Fibroblast of skin of left biceps (primary cell): ENCODE data around the gene TMEM272.

Experiments
- DNase-seq, 2 experiments: peaks; one replicate each; pipeline ENCODE4 v3.0.0-alpha.2; 2013; ENCODE audit warnings: low read depth in 2 of 2

TMEM272 gene

GRCh38 chr13:51844862-51845573 is at the start of gene TMEM272:
TSS of gene TMEM272 (minus strand) at chr13:51845177. CDS start at chr13:51838530, 6,647 bp downstream.
- no peak for DNase-seq

- no peak for DNase-seq
Measured at GRCh38 chr13:51894239-51894638, 49.3 kb upstream of the TMEM272 start.

- no peak for DNase-seq
Measured at GRCh38 chr13:51892657-51893056, 47.7 kb upstream of the TMEM272 start.

- no peak for DNase-seq
Measured at GRCh38 chr13:51887468-51887867, 42.5 kb upstream of the TMEM272 start.

- DNase-seq: no peak
Measured at GRCh38 chr13:51885651-51886050, 40.7 kb upstream of the TMEM272 start.

DNA sequence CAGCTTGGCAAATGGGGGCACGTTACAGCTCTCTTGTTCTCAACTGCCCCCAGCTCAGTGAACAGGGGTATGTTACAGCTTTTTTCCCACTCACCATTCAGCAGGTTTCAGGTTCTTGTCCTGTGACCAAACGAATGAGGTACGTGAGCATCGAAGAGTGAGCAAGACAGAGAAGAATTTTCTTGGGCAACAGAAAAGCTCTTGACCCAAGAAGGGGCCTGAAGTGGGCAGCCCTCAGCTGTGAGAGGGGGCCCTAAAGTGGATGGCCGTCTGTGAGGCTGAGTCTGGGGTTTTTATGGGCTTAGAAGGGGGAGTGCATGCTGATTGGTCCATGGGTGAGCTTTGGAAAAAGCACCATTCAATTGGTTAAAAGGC is 38.2 kb upstream of the TMEM272 start:
- DNase-seq: no peak

DNA sequence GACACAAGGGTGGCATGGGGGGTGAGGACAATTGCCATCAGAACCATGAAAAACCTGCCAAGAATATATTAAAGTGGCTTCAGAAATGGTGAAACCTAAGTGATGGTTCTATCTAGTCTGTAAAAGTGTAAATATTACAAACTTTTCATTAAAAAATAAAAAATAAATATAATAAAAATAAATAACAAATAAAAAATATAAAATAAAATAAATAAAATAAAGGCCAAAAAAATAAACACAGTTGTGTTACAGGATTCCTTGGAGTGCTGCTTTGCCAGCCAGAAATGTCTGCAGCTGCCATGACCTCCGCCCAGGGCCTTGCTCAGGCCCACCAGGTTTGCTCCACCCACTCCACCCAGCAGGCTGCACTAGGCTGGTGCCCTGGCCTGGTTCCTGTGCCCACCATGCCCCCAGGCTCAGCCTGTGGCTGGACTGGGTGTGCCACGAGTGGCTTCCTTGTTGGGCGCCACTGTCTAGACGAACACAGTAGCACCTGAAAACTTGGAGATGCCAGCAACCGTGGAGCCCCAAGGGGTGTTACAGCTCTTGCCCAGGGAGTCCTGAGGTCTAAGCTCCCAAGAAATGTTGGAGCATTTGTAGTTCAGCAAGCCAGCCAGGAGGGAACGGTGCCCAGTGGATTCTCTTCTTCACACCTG is 37.7 kb upstream of the TMEM272 start:
- no peak for DNase-seq

DNA sequence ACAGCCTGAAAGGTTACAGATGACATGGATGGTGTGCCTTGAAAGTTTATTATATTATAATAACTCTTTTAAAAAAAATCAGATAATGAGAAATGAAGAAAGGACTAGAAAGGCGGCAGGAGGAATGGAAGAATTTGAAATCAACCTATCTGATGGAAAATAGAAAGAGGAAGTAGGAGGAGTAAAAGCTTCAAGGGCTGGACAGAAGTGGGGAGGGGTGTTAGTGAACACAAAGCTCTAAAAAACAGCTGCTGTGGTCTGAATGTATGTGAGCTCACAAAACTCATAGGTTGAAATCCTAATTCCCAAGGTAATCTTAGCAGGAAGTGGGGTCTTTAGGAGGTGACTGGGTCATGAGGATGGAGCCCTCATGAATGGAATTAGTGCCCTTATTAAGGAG is 36.3 kb upstream of the TMEM272 start:
- DNase-seq: no peak

DNA sequence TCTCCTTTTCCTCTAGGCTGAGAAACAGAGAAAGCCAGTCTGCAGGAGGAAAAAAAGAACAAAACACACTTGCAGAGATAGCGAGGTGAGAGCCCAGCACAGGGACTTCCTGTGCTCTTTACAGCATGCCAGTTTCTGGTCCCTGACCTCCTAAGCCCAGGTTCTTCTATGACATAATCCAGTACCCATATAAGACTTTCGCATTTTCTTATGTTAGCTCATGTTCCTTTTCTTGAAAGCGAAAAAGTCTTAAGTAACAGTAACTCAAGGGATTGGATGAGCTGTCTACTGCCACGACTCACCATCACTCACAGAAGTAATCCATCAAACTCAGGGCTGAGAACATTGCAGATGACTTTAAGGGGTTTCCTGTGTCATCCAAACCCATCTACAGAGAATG is 34.2 kb upstream of the TMEM272 start:
- no peak for DNase-seq

- no peak for DNase-seq
Measured at GRCh38 chr13:51874651-51875050, 29.7 kb upstream of the TMEM272 start.

DNA sequence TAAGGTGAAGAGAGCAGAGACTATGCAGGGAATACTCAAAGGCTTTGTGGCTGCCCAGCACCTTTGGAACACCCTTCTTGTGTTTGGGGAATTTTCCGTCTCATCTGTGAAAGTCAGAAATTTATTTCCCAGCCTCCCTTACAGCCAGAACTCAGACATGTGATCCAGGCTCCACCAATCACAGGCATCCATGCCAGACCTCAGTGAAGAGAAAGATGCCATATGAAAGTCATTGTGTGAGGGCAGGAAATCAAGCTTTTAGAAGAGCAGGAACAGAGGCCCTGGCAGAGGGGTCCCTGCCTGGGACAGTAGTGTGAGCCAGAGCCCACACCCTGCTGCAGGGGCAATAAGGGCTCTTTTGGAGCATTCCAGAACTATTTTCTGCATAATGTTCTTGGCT is 28.9 kb upstream of the TMEM272 start:
- no peak for DNase-seq

DNA sequence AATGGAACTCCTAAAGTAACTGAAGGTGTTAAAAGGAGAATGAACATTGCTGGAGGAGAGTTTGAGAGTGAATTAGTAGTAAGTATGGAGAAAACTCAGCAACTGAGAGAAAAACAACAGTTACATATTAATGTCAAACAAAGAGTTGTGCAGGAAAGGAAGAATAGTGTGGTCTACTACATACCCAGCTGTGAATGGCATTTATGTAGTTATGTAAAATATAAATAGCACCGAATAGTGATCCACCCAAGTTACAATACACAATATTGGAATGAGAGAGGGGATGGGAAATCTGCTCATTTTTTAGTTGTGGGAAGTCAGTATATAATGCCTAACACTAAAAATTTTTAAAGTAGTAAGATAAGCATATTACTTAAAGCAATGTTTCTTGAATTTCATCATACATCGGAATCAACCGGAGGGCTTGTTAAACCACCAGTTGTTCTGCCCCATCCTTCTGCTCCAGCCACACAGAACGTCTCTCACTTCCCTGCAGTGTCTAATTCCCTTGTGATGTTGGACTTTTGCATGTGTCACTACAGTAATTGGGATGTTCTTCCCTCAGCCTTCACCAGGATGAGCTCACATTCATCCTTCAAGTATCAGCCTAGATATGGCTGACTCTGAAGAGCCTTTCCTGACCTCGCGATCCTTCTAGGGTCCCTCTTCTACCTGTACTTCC is 28.3 kb upstream of the TMEM272 start:
- no peak for DNase-seq

DNA sequence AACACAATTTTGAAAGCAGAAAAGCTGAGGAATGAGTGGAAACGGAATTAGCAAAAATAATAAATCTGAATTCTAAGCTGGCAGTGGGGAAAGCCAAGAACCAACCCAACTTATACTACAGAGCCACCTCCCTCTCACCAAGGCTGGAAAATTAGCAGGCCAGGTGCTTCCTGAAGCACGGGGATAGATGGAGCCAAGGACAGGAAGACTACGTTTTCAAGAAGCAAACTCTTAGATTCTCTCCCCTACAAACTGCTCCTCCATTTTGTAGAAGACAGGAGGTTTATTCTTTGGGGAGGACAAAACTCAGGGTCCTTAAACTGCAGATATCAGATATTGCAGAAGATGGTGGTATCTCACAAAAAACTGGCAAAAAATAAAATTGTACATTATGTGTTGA is 25.6 kb upstream of the TMEM272 start:
- DNase-seq: no peak

DNA sequence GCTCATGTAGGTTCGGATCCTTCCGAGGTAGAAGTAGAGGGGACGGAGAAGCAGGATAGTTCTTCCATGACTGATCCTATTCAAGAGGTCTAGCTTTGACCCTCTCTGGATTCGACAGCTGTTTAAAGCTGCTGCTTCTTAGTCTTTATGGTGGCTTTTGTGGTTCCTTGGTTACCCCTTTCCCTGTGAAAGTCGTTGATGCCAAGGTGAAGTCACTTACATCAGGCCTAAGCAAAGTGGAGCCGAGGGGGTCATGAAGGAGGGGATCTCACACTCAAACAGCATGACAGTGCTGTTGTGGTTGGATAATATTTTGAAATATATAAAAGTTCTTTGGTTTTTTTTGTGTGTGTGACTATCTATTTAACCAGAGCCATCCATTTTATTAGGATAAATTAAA is 24.9 kb upstream of the TMEM272 start:
- DNase-seq: no peak

DNA sequence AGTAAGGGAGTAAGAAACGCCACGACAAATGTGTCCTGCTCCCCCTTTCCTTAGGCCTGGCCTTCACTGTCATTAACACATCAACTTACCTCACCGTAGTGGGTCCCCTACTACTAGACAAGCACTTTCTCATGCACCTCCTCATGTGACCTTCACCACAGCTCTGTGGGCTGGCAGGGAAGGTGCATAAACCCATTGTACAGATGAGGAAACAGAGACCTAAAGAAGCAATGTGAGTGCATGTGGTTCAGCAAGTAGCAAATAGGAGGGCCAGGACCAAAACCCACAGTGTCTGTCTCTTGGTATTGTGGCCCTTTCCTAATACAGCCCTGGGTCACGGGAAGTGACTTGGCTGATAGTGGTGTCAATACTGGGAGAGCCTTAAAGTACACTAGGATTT is 22.1 kb upstream of the TMEM272 start:
- DNase-seq: no peak

- no peak for DNase-seq
Measured at GRCh38 chr13:51865838-51866237, 20.9 kb upstream of the TMEM272 start.

DNA sequence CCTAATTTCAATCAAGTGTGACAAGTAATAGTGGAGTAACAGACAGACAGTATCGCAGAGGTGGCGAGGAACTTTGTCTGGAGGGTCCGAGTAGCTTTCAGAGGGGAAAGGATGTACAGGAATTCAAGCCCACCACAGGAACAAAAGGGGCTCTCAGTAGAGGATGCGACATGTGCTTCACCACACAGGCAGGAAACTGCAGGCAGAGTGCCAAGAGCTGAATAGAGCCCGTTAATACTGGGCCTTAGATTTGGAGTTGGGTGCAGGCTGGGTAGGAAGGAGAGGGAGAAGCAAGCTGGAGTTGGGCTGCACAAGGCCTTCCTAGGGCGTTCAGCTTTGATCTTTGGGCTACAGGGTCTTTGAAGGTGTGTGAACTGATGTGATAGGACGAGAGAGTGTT is 18.0 kb upstream of the TMEM272 start:
- DNase-seq: no peak

- no peak for DNase-seq
Measured at GRCh38 chr13:51861723-51862300, 16.8 kb upstream of the TMEM272 start, which contains the start of gene CCDC70. TSS of gene CCDC70 (plus strand) at chr13:51861969. CDS start at chr13:51865412, 3,443 bp downstream.

- no peak for DNase-seq
Measured at GRCh38 chr13:51858433-51859247, 13.7 kb upstream of the TMEM272 start.

- no peak for DNase-seq
Measured at GRCh38 chr13:51856998-51857397, 12.0 kb upstream of the TMEM272 start.

DNA sequence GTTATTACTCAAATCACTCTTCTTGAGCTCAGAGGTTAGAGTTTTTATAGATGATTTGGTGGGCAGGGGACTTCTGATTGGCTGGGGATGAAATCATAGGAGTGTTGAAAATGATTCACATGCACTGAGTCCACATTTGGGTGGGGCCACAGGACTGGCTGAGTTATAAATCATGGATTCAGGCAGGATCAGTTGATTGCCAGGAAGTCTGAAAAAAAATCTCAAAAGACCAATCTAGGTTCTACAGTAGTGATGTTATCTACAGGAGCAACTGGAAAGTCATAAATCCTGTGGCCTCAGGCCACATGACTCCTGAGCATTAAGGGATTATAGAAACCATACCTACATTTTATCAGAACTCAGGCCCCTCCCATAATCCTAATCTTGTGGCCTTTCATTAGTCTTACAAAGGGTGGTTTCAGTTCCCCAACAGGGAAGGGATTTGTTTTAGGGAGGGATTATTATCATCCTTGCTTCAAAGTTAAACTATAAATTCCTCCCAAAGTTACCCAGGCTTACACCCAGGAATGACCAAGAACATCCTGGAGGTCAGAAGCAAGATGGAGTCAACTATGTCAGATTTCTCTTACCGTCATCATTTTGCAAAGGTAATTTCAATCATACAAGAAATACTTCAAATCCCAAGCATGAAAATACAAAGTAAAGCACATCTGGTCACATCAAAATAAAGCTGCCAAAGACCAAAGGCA is 11.2 kb upstream of the TMEM272 start:
- DNase-seq: no peak
